Anterior cingulate cortex (tissue), 58 donors: ENCODE results near the gene ERN1.
A peak's percentile ranks its signal among the peaks of the same experiment; 100 is the strongest.

ENCODE experiments used
- DNase-seq, 58 donors: peaks; one replicate each; lab custom pipeline; 2025; lab: John Stamatoyannopoulos, UW

ERN1 gene

DNA sequence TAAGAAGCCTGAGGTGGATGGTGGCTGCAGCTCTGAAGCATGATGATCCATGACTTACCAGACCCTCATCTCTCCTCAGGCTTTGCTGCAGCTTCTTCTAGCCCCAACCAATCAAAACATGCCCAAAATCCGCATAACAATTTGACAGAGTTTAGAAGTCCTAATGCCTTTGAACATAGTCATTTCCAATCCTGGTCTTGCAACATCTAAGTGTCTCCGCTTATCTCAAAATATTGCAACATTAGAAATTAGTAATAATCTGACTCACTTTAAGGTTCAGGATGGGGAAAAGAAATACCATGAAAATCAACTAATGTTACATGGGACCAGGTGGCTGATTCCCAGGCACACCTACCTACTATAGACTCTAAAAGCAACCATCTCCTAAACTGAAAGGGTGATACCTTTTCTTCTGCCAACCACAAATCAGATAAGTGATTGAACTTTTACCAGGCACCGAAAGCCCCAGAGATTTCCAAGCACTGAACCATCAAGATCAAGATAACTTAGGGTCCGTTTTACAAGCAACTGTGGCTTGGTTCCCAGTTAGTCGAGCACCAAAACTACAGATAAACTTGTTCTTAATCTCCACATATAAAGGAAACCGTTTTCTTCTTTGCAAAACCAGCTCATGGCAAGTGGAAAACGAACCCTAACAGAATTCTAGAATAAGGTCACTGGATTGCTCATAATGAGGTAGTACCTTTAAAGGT, 14.0 kb downstream of the ERN1 start:
- DNase-seq: no peak

DNA sequence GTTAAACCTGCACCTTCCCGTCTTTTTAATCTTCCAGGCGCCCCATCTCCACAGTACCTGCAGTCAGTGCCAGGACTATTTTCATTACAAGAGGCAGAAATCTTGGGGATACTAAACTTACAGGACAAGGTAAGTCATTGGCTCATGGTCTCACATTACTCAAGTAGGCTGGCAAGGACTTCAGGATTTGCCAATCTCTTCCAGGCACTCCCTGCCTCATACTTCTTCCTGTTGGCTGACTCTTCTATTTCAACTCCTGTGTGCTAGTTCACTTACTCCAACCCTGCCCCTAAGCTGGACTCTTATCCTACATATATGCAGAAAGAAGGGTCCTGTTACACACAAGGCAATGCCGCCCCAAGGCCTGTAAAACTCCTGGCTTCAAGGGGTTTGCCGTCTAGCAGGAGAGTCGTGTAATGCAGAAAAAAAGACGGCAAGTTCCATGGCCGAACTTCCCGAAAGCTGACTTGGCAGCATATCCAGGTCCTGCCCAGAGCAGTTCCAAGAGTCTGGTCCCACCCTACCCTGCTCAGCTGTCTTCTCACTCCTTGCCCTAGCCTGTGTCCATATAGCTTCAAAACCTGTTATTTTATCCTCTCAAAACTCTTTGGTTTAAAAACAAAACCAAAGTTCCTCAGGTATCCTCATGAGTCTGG, 14.8 kb downstream of the ERN1 start:
- DNase-seq: no peak

DNA sequence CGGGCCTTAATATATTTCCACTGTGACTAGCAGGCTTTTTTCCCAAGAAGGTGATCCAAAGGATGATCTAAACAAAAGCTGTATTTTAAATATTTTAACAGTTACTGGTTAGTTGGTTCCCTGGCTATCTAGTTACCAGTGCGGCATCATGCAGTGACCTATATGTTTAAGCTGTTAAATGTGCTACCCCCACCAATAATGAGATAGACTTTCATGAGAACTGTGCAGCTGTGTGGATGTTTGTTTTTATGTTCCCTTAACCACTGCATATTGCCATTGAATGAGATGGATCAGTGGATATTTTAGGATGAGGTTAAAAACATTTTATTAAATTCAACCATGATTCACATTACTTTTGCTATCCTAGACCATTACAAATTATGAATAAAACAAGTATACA, 16.9 kb downstream of the ERN1 start:
- DNase-seq: no peak

DNA sequence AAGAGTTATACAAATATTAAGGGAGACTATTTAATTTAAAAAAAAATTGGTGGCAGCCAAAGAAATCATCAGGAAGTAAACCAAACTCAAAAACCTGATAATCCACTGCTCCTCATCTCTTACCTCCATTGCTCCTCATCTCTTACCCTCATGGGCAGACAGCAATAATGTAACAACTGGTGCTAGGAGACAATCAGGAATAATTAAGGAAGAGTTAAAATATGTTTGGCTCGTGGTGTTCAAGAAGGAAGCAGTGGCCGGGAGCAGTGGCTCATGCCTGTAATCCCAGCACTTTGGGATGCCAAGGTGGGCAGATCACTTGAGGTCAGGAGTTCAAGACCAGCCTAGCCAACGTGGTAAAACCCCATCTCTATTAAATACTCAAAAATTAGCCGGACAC, 18.1 kb downstream of the ERN1 start:
- no peak for DNase-seq

DNA sequence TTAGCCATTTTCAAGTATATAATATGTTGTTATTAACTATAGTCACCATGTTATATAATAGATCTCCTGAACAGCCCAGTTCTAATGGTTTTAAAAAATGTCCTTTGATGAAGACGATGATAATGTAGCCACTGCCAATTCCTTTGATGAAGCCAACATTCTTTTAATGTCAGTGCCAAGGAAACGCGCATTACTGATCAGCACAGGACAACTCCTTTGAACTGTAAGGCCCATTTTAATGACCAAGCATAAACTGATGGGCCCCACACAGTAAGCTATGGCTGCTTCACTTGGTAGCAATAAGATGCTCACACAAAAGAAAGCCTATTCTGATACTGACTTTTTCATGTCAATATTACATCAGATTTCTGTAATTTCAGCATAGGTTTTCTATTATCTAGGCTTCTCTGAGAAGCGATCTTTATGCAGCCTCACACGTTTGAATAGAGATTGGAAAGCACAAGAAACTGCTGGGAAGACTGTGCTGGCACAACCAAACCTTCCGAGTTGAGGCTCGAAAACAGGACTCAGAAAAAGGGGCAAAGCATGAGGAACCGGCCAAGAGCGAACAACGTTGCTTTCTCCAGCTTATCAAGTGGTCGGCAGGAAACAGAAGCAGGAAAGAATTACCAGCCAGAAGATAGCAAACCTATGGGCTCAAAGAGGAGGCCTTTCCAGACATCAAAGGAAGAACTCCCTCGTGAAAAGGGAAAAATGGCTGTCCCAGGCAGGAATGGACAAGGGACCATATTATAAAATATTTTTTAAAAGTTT, 19.4 kb downstream of the ERN1 start:
- DNase-seq: no peak

DNA sequence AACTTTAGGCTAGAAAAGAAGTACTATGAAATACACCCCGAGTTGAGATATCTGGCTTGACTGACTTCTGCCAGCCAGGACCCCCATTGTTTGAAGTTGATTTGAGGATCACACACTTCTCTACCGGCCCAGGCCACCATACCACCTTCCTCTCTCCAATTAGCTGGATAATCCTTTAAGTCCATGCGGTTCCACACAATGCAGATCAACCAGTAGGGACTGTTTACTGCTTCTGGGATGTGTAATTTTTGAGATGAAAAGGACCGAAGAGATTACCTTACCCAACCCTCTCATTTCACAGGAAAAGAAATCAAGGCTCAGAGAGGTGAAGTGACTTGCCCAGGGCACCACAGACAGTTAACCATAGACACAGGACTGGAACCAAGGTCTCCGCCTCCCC, 20.5 kb downstream of the ERN1 start:
- no peak for DNase-seq

DNA sequence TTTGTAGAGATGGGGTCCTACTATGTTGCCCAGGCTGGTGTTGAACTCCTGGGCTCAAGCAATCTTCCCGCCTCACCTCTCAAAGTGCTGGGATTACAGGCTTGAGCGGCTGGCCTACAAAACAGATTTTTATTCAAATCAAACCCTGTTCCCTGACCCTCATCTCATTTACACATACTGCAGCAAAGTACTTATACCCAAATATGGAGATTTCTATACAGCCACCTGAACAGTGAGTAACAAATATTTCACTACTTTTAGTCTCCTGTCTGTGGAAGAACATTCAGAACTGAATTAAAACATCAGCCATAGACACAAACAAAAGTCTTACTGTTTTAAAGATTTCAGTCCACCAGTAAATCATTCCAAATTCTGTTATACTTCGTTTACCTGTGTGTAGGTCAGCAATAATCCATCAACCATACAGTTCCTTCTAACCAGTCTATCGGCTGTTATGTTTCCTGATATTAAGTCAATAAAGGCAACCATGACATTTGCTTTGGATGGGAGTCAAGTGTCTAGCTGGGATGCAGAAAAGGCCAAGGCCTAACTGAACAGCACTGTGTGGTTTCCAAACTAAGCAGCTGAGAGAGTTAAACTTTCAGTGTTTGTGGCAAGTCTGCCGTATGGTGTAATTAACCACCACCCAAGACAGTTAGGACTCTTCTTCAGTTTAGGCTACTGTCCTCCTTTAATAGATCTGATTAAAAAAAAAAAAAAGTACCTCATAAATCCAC, 22.3 kb downstream of the ERN1 start:
- DNase-seq: no peak

DNA sequence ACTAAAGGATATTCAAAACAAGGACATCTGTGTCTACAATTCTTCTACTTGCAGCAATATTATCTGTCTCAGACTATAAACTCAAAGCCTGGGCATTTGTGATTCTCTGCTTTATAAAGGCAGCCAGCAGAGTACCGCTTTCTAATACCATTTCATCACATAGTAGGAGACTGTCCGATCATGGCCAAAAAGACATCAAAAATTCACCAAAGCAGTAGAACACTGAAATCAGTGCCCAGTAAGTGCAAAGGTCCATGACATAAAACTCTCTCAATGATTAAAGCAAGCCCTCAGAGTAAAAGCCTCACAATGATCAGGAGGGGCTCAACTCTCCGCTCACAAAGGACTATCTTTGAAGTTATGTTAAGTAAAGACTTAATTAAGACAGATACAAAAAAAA, 23.0 kb downstream of the ERN1 start:
- DNase-seq: no peak

DNA sequence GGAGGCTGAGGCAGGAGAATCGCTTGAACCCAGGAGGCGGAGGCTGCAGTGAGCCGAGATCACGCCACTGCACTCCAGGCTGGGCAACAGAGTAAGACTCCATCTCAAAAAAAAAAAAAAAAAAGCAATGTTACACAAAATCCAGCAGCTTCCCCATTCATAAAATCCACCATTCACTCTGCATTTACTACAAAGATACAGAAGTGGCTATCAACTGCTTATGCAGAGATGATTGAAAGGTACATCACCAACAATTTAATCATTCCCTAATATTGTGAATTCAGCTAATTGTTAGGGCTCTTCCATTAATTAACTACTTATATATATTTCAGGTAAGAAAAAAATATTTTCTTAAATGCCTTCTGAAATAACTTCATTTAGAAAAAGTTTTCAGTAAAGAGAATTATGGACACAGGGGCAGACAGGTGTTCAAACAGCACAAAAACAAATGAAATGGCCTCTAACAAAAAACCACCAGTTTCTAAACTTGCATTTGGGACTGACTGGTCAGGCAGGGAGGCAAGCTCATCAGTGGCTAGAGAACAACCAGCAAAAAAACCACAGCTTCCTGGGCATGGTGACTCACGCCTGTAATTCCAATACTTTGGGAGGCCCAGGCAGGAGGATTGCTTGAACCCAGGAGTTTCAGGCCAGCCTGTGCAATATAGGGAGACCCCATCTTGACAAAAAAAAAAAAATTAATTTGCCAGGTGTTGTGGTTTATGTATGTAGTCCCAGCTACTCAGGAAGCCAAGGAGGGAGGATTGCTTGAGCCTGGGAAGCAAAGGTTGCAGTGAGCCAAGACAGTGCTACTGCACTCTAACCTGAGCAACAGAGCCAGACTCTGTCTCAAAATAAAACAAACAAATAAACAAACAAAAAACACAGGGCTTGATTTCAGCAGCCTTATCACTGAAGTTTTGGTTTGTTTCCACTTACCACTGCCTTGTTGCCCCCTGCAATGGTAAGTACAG, 26.3 kb downstream of the ERN1 start:
- no peak for DNase-seq

DNA sequence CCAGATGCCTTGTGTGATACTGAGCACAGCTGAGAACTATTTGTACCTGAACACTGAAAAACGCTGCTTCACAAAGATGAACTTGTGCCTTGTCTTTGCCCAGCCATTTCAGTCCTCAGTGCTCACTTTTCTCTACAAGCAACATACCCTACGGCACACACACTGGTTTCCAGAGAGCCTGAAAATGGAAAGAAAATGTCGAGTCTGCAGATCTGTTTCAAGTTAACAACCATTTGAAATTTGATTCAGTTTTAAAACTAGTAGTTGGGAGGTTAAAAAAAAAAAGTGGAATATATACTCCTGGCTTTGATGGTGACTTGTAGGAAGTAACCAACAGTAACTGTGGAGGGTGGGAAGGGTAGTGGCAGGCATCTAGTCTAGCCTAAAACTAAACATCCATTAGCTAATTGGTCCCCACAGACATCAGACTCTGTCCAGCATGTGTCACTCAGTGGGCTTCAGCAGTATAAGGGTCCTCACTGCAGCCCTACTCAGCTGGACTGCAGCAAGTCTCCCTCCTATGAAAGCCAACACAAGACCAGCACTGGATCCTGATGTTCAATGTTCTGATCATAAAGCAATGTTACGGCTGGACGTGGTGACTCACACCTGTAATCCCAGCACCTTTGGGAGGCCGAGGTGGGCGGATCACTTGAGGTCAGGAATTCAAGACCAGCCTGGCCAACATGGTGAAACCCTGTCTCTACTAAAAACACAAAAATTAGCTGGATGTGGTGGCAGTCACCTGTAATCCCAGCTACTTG, 27.1 kb downstream of the ERN1 start:
- DNase-seq: no peak

DNA sequence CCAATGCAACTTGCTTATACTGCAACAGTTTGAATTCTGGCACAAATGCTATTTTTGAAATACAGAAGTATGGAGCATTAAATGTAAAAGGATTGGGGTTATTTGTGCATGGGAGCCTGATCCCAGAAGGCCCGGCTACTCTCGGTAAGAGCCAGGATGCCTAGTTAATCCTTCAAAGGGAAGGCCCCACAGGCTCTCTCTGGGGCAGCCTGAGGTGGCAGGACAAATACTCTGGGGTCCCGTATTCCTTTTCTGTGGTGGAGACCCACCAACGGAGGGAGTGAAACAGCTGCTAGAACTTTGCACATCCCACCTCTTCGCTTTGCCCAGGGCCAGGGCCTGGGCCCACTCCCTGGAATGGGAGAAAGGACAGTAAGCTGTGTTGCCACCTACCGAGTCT, 30.4 kb downstream of the ERN1 start:
- no peak for DNase-seq

DNA sequence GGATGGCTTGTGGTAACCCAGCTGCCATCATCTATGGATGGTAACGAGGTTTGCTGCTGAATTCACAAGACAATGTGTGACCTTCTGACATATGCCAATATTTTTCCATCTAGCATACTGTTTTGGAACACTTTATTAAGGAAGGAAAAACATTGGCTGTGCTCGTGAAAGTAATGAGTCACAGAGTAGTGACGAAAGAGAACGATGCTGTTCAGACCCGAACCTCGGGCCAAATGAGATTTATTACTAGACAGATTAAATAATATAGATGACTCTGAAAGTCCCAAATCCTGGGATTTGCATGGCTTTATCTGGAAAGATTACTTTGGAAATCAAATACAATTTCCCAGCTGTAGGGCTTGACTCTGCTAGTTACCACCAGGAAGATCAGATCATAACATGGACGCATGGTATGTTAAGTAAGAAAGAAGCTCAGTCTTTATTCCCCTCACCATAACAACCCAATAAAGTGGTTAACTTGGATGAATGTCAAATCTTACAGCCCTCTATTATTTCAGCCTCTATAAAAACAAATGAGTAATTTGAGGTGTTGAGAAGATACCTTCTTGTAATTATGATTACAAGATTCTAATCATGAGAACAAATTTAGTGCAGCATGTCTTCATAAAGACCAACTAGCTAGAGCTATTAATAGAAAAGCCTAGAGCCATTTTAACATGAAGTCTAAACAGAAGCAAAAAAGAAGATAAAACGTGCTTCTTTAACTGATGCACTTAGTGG, 32.6 kb downstream of the ERN1 start:
- no peak for DNase-seq

DNA sequence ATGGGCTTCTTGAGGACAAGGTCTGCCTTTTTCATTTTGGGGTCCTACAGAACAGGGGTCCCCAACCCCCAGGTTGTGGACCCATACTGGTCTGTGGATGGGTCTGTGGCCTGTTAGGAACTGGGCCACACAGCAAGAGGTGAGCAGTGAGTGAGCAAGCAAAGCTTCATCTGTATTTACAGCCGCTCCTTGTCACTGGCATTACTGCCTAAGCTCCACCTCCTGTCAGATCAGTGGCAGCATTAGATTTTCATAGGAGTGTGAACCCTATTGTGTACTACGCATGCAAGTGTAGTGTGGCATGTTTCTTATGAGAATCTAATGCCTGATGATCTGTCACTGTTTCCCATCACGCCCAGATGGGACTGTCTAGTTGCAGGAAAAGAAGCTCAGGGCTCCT, 33.9 kb downstream of the ERN1 start:
- DNase-seq: no peak

DNA sequence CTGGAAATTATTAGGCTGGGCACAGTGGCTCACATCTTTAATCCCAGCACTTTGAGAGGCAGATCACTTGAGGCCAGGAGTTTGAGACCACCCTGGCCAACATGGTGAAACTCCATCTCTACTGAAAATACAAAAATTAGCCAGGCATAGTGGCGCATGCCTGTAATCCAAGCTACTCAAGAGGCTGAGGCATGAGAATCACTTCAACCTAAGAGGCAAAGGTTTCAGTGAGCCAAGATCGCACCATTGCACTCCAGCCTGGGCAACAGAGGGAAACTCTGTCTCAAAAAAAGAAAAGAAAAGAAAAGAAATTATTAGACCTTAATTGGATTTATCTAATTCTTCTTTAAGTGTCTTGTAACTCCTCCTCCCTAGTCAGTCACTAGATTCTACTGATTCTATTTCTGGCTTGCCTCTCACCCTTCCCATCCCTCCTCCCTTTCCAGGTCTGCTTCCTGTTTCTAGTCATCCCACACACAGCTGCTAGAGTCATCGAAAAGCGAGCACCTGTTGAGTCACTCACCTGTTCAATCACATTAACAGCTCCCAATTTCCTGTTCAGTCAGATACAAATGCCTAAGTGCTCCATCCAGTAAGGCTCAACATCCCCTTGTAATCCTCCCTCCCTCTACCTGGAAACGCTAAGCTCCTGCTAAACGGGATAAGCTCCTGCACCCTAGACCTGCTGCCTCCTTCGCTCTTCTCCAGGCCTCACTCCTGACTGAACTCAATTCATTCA, 34.6 kb downstream of the ERN1 start:
- peak in 1 of 58 donors; percentile 10 for DNase-seq

DNA sequence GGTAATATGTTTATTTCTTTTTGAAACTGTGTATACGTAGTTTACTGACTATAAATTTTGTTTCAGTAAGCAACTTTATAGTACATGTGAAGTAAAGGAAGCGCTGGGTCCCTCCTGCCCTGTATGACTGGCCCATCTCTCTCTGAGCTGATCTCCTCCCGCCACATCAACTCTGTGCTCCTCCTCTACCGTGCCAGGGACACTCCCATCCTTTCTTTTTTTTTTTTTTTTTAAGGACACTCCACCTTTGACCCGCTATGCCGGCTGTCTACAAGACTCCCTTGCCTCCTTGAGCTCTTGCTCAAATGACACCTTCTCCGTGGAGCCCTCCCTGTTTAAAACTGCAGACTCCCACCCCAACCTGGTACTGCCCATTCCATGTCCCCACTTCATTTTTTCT, 35.5 kb downstream of the ERN1 start:
- no peak for DNase-seq

DNA sequence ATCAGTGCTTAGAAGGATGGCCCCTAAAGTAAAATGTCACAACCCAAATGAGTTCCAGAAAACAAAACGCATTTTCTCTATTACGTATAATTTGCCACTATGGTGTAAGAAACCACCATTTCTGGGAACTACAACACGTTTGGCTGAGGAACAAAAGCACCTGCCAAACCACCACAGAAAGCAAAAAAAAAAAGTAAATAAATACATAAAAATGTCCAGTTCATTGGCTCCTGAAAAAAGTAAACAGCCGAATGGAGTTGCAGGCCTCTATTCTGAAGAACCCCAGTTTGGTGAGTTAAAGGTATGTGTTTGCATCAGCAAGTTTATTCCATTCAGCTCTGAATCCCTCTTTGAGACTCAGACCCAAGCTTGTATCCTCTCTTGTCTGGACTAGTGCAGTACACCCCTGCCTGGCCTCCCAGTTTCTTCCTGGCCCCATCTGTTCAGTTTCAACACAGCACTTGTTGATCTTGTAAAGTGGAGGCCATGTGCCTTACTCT, 36.9 kb downstream of the ERN1 start:
- no peak for DNase-seq

DNA sequence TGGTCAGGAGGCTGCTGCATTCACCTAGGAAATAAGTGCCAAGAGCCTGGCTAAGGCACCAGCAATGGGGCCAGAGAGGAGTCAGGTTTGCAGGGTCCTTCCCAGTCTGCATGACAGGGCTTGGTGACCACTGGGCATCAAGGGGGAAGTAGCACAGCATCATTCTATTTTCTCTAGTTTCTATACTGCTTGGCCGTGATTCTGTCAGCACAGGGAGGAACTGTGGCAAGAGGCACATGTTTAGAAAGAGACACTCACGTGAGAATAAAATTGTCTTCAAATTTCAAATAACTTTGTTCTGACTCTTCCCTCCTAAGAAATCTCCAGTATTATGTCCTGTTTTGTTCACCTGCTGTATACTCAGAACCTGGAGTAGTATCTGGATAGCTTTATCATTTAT, 37.8 kb downstream of the ERN1 start:
- no peak for DNase-seq
